ENCODE measurements around the gene TCEANC2. TPM values are rescaled to one million over a fixed set of nuclear protein-coding genes. Genes with fewer than 3 reads are reported as not detected.

Gene TCEANC2
- total RNA-seq, 1 donor from 2014 or later = 6.7 TPM

DNA sequence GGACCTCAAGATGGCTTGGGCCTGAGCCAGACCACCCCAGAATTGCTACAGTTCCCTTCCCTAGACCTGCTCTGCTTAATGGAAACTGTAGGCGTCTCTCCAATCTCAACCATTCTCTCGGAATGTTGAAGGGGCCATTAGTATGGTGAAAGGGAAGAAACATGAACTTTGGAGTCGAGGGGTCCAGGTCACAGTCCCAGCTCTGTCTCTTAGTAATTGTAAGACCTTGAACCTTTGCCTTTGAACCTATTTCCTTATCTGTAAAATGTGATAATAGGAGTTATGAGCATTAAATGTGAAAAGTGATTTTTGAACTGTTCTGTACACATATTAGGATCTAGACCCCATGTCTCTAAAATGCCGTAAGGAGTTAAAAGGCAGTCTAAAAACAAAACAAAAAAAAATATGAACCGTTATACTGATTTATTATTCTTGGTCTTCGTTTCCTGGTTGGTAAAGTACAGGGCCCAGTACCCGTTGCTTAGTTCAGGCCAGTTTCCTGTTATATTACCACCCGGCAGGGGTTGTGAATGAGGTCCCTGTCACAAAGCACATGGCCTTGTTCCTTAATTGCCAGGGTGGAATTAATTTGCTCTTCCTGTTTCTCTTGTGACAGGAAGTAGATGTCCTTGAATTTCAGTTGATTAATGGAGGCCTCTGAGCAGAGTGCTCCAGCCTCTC, 42.3 kb downstream of the TCEANC2 start:
- H3K4me3 Mint-ChIP-seq (ENCODE audit: low read depth) = no peak overlapping the region
- peaks cover 13% of the 10 kb centered on the region for H3K4me1 Mint-ChIP-seq (ENCODE audit: low read depth)
- no peak for TF ChIP-seq CTCF (IDR thresholded peaks at IDR 0.05; ENCODE audit: unreplicated experiment)
- H3K9me3 Mint-ChIP-seq (ENCODE audit: low read depth) = no peaks in the 10 kb centered on the region
- H3K36me3 Mint-ChIP-seq (ENCODE audit: insufficient read depth) = peaks cover 7% of the 10 kb centered on the region
- no peaks in the 10 kb centered on the region for H3K27me3 Mint-ChIP-seq
- no peak for DNase-seq (ENCODE audit: low spot score, unreplicated experiment)
- H3K27ac Mint-ChIP-seq = no peak overlapping the region

GRCh38 chr1:54096227-54096876, 42.9 kb downstream of the TCEANC2 start:
- no peaks in the 10 kb centered on the region for H3K27me3 Mint-ChIP-seq
- no peak overlapping the region for H3K27ac Mint-ChIP-seq
- no peak for TF ChIP-seq CTCF (IDR thresholded peaks at IDR 0.05; ENCODE audit: unreplicated experiment)
- H3K4me3 Mint-ChIP-seq (ENCODE audit: low read depth) = no peak overlapping the region
- H3K4me1 Mint-ChIP-seq (ENCODE audit: low read depth) = peaks cover 13% of the 10 kb centered on the region
- H3K9me3 Mint-ChIP-seq (ENCODE audit: low read depth) = no peaks in the 10 kb centered on the region
- peaks cover 10% of the 10 kb centered on the region for H3K36me3 Mint-ChIP-seq (ENCODE audit: insufficient read depth)
- no peak for DNase-seq (ENCODE audit: low spot score, unreplicated experiment)

- H3K9me3 Mint-ChIP-seq (ENCODE audit: low read depth) = no peaks in the 10 kb centered on the region
- no peak overlapping the region for H3K27ac Mint-ChIP-seq
- TF ChIP-seq CTCF (IDR thresholded peaks at IDR 0.05; ENCODE audit: unreplicated experiment) = no peak
- no peaks in the 10 kb centered on the region for H3K27me3 Mint-ChIP-seq
- DNase-seq (ENCODE audit: low spot score, unreplicated experiment) = no peak
- H3K4me3 Mint-ChIP-seq (ENCODE audit: low read depth) = no peak overlapping the region
- peaks cover 11% of the 10 kb centered on the region for H3K36me3 Mint-ChIP-seq (ENCODE audit: insufficient read depth)
- peaks cover 13% of the 10 kb centered on the region for H3K4me1 Mint-ChIP-seq (ENCODE audit: low read depth)
Observed at GRCh38 chr1:54096877-54097240, 43.5 kb downstream of the TCEANC2 start.

DNA sequence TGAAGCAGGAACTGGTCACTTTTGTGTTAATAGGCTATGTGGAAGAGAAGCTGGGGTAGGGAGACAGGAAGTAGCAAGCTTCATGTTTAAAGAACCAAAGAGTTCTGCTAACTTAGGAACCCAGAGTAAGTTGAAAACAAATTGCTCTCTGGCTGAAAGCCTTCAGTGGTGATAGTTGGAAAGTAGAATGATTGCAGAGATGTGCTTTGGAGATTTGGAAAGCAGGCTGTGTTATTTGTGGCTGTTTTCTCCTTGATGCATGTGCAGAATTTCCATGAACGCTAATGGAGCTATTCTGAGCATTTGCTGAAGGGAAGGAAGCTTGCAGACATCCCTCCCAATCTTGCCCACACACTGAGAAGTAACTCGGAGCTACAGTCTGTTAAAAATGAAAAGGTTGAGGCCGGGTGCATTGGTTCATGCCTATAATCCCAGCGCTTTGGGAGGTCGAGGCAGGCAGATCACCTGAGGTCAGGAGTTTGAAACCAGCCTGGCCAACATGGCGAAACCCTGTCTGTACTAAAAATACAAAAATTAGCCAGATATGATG, 45.7 kb downstream of the TCEANC2 start:
- H3K27ac Mint-ChIP-seq = no peak overlapping the region
- TF ChIP-seq CTCF (IDR thresholded peaks at IDR 0.05; ENCODE audit: unreplicated experiment) = no peak

GRCh38 chr1:54100500-54100899, 47.1 kb downstream of the TCEANC2 start:
- Mint-ChIP-seq H3K4me3 (ENCODE audit: low read depth) (no peak overlapping the region), H3K27ac (no peak overlapping the region), H3K36me3 (ENCODE audit: insufficient read depth) (peaks cover 12% of the 10 kb centered on the region), H3K4me1 (ENCODE audit: low read depth) (peaks cover 5% of the 10 kb centered on the region), H3K9me3 (ENCODE audit: low read depth) (no peaks in the 10 kb centered on the region), H3K27me3 (no peaks in the 10 kb centered on the region)
- DNase-seq (ENCODE audit: low spot score, unreplicated experiment) = no peak
- no peak for TF ChIP-seq CTCF (IDR thresholded peaks at IDR 0.05; ENCODE audit: unreplicated experiment)

More for the DNA sequence above, 45.7 kb downstream of the TCEANC2 start:
- Mint-ChIP-seq H3K4me1 (ENCODE audit: low read depth) (peaks cover 11% of the 10 kb centered on the region), H3K9me3 (ENCODE audit: low read depth) (no peaks in the 10 kb centered on the region), H3K4me3 (ENCODE audit: low read depth) (no peak overlapping the region), H3K36me3 (ENCODE audit: insufficient read depth) (peaks cover 12% of the 10 kb centered on the region), H3K27me3 (no peaks in the 10 kb centered on the region)
- no peak for DNase-seq (ENCODE audit: low spot score, unreplicated experiment)
